Caco-2 (cell line): ENCODE results near the gene C17orf114.

Experiments used
- BruUV-seq: library from RNA; stranded (reverse); fragments of 400-500 nt; replicated peaks from 2 replicates; lab custom pipeline; 2021; lab: Mats Ljungman, UMichigan
- CTCF ChIA-PET: fragments of 300-600 bp; sonication (Branson Sonifier 250); formaldehyde crosslinking; loops from one replicate; lab custom pipeline; 2022; ENCODE audit warnings: antibody characterized with exemption; lab: Charles Lee
- POLR2A ChIA-PET: fragments of 300-600 bp; sonication (Branson Sonifier 250); formaldehyde crosslinking; loops from one replicate; lab custom pipeline; 2022; ENCODE audit warnings: antibody characterized with exemption; lab: Charles Lee
- DNase-seq, 2 experiments: peaks; one replicate each; pipeline versions ENCODE4 v3.0.0 to v3.0.0-alpha.2; 2020 to 2022
- H3K27me3 ChIP-seq: replicated peaks from 2 replicates; pipeline ENCODE4 v1.6.0; 2011; ENCODE audit warnings: low read length; ENCODE audit not compliant: control insufficient read depth, insufficient read depth
- H3K36me3 ChIP-seq: 2 replicates; pipeline ENCODE4 v1.5.1; 2011; ENCODE audit warnings: low read length; ENCODE audit not compliant: control insufficient read depth, insufficient read depth
- H3K4me1 ChIP-seq: fragments of 250-450 bp; sonication (Bioruptor Pico); 2 replicates; pipeline ENCODE4 v1.5.1; 2020; ENCODE audit warnings: mild to moderate bottlenecking
- H3K4me3 ChIP-seq: 2 replicates; pipeline ENCODE4 v1.5.1; 2011; ENCODE audit warnings: low read depth, mild to moderate bottlenecking, control low read depth, low read length
- H3K9me3 ChIP-seq: fragments of 250-450 bp; sonication (Bioruptor Pico); 2 replicates; pipeline ENCODE4 v1.5.1; 2020; ENCODE audit warnings: mild to moderate bottlenecking, moderate library complexity
- H3K27ac Mint-ChIP-seq: one replicate; pipeline ENCODE4 v1.8.0; 2022; ENCODE audit warnings: mixed read lengths; ENCODE audit not compliant: unreplicated experiment
- H3K27me3 Mint-ChIP-seq: one replicate; pipeline ENCODE4 v1.8.0; 2022; ENCODE audit warnings: mixed read lengths; ENCODE audit not compliant: insufficient read depth, unreplicated experiment
- H3K36me3 Mint-ChIP-seq: one replicate; pipeline ENCODE4 v1.8.0; 2022; ENCODE audit warnings: mild to moderate bottlenecking, mixed read lengths; ENCODE audit not compliant: insufficient read depth, unreplicated experiment
- H3K4me1 Mint-ChIP-seq: one replicate; pipeline ENCODE4 v1.8.0; 2022; ENCODE audit warnings: low read depth, mixed read lengths; ENCODE audit not compliant: unreplicated experiment
- H3K4me3 Mint-ChIP-seq: one replicate; pipeline ENCODE4 v1.8.0; 2022; ENCODE audit warnings: mild to moderate bottlenecking, moderate library complexity, mixed read lengths; ENCODE audit not compliant: unreplicated experiment
- H3K9me3 Mint-ChIP-seq: one replicate; pipeline ENCODE4 v1.8.0; 2022; ENCODE audit warnings: mixed read lengths; ENCODE audit not compliant: unreplicated experiment
- intact Hi-C: fragments of 100-400 bp; cut with micrococcal nuclease; formaldehyde crosslinking; loops from one replicate; pipeline ENCODE4 v1.10.0; 2022; ENCODE audit not compliant: unreplicated experiment
- TF ChIP-seq, protein P1 (sequence below), 2 experiments: fragments of 200-600 bp in 1 of 2; IDR thresholded peaks; 1 replicate in 1 of 2; 2 replicates in 1 of 2; pipeline versions ENCODE4 v1.5.1 to v1.8.0; 2011 to 2022; ENCODE audit warnings: antibody characterized with exemption in 1 of 2, control low read depth in 1 of 2, inconsistent platforms in 1 of 2, low read depth in 1 of 2, low read length in 1 of 2, mild to moderate bottlenecking in 1 of 2, moderate library complexity in 1 of 2; ENCODE audit not compliant: insufficient read depth in 1 of 2, severe bottlenecking in 1 of 2, unreplicated experiment in 1 of 2

Gene C17orf114

DNA sequence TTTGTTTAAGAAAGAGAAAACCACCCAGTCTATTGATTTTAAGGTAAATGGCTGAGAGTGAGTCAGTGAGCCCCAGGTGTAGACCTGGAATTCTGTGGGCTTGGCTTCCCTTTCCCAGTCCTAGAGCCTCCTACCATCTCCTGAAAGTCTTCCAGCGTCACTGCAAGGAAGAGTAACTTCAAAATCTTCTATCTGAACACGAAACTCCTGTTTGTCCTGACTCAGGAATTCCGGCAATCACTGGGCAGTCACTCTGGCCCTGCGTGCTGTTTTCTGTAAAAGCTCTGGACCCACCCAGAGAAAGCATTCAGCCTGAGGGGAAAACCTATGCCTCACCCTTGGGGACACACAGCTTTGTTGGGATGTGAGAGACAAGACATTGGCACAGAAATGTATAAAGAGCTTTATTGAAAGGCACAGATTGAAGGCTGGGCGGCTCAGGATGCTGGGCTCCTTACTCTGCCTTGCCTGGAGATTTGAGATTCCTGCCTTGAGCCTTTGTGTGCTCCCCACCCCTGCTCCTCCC, 46.9 kb upstream of the C17orf114 start:
- intact Hi-C loops = loop anchor here (1.0 kb wide), 1 partner anchor 33 kb away; no protein-coding TSS in a partner anchor
- H3K27ac Mint-ChIP-seq = peak overlapping the region; percentile 33

DNA sequence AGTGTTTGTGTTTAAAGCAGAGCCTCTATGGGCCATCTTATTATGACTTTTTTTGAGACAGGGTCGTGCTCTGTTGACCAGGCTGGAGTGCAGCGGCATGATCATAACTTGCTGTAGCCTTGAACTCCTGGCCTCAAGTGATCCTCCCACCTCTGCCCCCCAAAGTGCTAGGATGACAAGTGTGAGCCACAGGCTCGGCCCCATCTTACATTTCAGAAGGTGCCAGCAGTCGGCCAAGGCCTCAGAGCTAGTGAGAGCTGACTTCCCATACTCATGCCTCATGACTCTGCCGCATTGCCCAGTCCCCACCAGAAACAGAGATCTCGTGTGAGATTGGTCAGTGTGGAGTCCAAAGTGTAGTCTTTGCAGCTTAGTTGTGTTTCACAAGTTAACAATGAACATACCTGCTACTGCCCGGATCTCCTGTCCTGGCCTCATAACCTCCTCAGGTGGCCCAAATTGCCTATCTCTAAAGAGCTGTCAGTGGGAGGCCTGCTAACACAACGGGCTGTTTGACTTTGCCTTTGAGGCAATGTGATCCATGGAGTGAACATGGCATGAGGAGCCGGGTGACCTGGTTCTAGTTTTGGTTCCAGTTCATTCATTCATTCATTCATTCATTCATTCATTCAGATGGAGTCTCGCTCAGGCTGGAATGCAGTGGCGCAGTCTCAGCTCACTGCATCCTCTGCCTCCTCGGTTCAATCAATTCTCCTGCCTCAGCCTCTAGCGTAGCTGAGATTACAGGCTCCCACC, 44.7 kb upstream of the C17orf114 start:
- Histone ChIP-seq H3K4me3 (no peak overlapping the region), H3K9me3 (no peaks in the 10 kb centered on the region), H3K36me3 (no peaks in the 10 kb centered on the region), H3K27me3 (no peaks in the 10 kb centered on the region), H3K4me1 (peaks cover 8% of the 10 kb centered on the region; the same call in 1 of the 2 replicates)
- ChIA-PET POLR2A (no interaction called here), CTCF (no interaction called here)
- intact Hi-C loops = no loop called here
- Mint-ChIP-seq H3K4me3 (no peak overlapping the region), H3K27me3 (no peaks in the 10 kb centered on the region), H3K4me1 (peaks cover 17% of the 10 kb centered on the region), H3K9me3 (no peaks in the 10 kb centered on the region), H3K27ac (no peak overlapping the region), H3K36me3 (peaks cover 14% of the 10 kb centered on the region)
- TF ChIP-seq, protein P1, sequence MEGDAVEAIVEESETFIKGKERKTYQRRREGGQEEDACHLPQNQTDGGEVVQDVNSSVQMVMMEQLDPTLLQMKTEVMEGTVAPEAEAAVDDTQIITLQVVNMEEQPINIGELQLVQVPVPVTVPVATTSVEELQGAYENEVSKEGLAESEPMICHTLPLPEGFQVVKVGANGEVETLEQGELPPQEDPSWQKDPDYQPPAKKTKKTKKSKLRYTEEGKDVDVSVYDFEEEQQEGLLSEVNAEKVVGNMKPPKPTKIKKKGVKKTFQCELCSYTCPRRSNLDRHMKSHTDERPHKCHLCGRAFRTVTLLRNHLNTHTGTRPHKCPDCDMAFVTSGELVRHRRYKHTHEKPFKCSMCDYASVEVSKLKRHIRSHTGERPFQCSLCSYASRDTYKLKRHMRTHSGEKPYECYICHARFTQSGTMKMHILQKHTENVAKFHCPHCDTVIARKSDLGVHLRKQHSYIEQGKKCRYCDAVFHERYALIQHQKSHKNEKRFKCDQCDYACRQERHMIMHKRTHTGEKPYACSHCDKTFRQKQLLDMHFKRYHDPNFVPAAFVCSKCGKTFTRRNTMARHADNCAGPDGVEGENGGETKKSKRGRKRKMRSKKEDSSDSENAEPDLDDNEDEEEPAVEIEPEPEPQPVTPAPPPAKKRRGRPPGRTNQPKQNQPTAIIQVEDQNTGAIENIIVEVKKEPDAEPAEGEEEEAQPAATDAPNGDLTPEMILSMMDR (IDR thresholded peaks at IDR 0.05; ENCODE audit: insufficient read depth in 1 of 2, low read depth in 1 of 2, low read length in 1 of 2, severe bottlenecking in 1 of 2, unreplicated experiment in 1 of 2) = no peak
- DNase-seq = no peak
- no TSS peak for BruUV-seq

More for the DNA sequence above, 46.9 kb upstream of the C17orf114 start:
- H3K4me1 ChIP-seq = peaks cover 15% of the 10 kb centered on the region
- POLR2A ChIA-PET = no interaction called here
- TF ChIP-seq, protein P1 (IDR thresholded peaks at IDR 0.05; ENCODE audit: insufficient read depth in 1 of 2, low read depth in 1 of 2, low read length in 1 of 2, severe bottlenecking in 1 of 2, unreplicated experiment in 1 of 2) = no peak
- BruUV-seq = no TSS peak
- Mint-ChIP-seq H3K27me3 (no peaks in the 10 kb centered on the region), H3K4me3 (peak overlapping the region; percentile 28), H3K36me3 (peaks cover 14% of the 10 kb centered on the region), H3K4me1 (peaks cover 20% of the 10 kb centered on the region), H3K9me3 (no peaks in the 10 kb centered on the region)
- CTCF ChIA-PET = no interaction called here
- DNase-seq = peak; percentile 46 to 65
- H3K9me3 ChIP-seq = no peaks in the 10 kb centered on the region
- no peak overlapping the region for H3K4me3 ChIP-seq
- no peaks in the 10 kb centered on the region for H3K36me3 ChIP-seq
- H3K27me3 ChIP-seq = no peaks in the 10 kb centered on the region

DNA sequence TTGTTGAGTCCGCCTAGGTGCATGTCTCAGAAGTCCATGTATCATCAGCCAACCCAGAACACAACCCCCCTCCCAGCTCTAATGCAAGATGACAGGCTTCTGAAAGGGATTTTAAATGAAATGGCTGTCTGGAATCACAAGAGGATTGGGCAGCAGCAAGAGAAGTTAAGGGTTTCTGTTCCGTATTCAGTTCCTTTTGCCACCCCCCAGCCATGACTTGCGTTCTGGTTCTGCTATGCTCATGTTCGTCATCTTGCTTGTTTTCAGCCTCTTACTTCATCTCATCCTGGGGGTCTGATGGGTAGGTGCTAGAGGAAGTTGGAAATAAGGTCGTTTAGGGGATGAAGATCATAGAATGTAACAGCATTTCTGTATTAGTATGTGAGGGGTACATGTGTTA, 43.0 kb upstream of the C17orf114 start:
- Mint-ChIP-seq H3K27me3 (no peaks in the 10 kb centered on the region), H3K4me1 (peaks cover 16% of the 10 kb centered on the region), H3K4me3 (no peak overlapping the region), H3K9me3 (no peaks in the 10 kb centered on the region), H3K27ac (no peak overlapping the region), H3K36me3 (peaks cover 15% of the 10 kb centered on the region)
- H3K4me3 ChIP-seq = no peak overlapping the region
- TF ChIP-seq, protein P1 (IDR thresholded peaks at IDR 0.05; ENCODE audit: insufficient read depth in 1 of 2, low read depth in 1 of 2, low read length in 1 of 2, severe bottlenecking in 1 of 2, unreplicated experiment in 1 of 2) = no peak
- intact Hi-C loops = no loop called here
- CTCF ChIA-PET = no interaction called here
- H3K27me3 ChIP-seq = no peaks in the 10 kb centered on the region
- DNase-seq = no peak
- POLR2A ChIA-PET = no interaction called here
- H3K9me3 ChIP-seq = no peaks in the 10 kb centered on the region
- no TSS peak for BruUV-seq
- no peaks in the 10 kb centered on the region for H3K36me3 ChIP-seq
- peaks cover 8% of the 10 kb centered on the region; the same call in 1 of the 2 replicates for H3K4me1 ChIP-seq
